Hypothalamus (tissue), 51 donors: Measurements from ENCODE around the gene CPEB3.
"Not testable (repeated sequence)": the region's sequence is repeated elsewhere in the genome, so short reads cannot be mapped to it uniquely, and the experiment has no call there.

Experiments
- DNase-seq, 51 donors: peaks; one replicate each; lab custom pipeline; 2025; lab: John Stamatoyannopoulos, UW

CPEB3 gene

DNA sequence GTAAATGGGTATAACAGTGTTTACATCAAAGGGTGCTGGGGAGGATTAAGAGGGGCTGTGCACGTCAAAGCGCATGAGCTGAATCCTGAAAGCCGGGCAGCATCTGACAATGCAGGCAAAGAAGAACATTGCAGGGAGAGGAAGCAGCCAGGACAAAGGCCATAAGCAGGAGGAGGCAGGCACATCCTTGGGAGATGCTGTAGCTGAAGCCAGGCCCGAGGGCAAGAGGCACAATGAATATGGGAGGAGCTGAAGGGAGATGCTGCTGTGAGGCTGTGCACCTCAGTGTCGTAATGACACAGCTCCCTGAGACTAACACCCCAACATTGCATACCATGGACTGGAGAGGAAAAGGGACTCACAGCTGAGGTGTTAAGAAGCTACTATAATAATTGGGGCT is 238.1 kb downstream of the CPEB3 start:
- DNase-seq = no peak

DNA sequence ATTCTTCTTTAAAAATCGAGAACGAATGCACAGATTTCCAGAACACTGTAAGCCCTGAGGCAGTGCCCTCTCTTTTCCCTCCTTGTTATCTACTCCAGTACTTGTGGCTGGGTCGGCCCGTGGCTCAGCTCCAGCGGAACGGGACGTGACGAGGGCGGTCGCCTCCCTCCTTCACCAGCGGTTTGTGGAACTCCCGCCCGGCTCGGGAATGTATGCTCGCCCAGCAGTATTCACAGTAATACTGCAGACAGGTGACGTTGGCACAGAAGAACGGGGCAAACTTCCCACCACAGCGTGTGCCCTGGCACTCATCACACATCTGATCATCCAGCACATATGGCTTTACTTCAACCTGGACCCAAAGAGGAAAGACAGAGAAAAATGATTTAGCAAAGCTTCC is 238.8 kb downstream of the CPEB3 start:
- DNase-seq = no peak

DNA sequence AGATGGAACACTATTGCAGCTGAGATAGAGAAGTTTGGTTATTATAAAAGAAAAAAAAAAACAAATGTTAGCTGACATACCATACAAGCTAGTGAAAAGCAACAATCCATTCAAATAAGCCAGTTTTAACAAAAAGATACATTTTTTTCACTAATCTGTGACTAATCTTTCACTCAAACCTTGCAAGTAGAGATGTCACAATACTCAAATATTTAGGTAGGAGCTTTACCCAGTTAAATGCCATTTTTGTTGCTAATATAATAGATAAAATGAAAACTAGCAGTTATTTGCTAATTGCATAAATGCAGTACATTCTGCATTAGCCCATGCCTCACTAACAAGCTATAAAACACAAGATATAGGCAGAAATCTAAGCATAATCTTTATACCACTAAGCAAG is 243.7 kb downstream of the CPEB3 start:
- no peak for DNase-seq

DNA sequence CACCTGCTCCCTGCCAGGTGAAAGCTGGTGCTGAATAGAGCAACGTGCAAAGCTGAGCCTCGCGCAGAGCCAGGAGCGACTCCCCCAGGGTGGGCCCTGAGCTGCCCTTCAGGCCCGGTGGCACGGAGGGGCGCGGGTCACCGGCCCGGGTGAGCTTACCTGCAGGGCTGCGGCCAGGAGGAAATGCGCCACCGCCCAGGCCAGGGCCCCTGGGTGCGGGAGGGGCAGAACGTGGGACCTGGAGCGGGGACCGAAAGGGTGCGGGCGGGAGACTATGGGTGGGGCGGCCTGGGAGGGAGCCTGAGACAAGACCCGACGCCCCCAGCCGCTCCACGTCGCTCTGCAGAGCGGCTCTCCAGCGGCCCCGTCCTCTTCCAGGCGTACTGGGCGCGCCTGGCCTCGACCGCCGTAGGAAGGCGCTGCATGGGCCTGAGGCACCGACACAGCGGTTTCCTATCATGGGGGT is 245.2 kb downstream of the CPEB3 start:
- no peak for DNase-seq

DNA sequence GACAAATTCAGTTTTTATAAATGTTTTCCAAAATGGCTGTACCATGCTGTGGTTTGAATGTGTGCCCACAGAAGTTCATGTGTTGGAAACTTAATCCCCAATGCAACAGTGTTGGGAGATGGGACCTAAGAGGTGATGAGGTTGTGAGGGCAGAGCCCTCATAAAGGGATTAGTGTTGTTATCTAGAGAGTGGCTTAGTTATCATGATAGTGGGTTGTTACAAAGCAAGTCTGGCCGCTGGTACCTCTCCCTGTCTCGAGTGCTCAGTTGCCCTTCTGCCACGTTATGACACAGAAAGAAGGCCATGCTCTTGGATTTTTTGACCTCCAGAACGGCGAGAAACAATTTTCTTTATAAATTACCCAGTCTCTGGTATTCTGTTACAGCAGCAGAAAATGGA is 248.3 kb downstream of the CPEB3 start:
- no peak for DNase-seq

DNA sequence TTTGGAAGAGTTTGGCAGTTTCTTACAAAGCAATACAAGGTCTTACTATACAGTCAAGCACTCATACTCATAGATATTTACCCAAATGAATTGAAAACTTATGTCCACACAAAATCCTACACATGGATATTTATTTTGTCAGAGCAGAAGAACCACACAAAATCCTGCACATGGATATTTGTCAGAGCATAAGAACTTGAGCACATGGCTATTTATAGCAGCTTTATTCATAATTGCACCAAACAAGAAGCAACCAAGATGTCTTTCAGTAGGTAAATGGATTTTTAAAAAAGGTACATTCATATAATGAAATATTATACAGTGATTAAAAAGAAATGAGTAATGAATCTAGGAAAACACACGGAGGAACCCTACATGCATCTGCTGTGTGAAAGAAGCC is 251.9 kb downstream of the CPEB3 start:
- DNase-seq = no peak

DNA sequence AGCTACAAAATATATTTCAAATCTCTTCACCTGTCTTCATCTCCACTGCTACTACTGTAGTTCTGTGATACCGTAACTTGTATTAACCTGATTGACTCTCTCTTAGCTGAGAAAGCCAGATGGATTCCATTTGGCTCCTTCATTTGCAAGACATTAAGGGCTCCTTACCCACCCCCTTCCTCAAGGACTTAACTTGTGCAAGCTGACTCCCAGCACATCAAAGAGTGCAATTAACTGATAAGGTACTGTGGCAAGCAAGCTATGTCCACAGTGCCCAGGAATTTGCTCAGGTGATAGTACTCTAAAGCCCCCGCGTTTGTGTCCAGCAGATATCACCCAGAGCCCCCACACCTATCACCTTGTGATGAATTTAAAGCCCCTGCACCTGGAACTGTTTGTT is 257.8 kb downstream of the CPEB3 start:
- not testable (repeated sequence) for DNase-seq

DNA sequence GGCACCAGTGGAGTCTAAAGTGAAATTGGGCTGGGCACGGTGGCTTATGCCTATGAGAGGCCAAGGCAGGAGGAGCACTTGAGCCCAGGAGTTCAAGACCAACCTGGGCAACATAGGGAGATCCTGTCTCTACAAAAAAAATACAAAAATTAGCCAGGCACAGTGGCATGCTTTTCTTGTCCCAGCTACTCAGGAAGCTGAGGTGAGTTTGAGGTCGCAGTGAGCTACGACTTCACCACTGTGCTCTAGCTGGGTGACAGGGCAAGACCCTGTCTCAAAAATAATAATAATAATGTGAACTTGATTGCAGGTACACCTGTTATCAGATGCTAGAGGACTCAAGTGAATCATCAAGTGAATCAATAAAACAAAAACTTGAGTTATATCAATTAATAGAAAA is 259.3 kb downstream of the CPEB3 start:
- DNase-seq = no peak

DNA sequence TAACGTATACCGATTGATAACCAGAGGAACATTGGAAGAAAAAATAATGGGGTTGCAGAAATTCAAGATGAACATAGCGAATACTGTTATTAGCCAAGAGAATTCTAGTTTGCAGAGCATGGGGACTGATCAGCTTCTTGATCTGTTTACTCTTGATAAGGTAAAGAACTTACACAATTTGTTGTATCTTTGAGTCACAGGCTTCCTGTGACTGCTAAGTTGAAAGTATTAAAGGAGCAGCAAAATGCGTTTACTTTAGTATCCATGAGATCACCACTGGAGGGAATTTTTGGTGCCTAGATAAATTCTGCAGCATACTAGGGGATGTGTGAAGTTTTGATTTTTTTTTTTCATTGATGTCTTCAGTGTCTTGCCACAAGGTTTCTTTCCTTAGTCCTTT is 263.7 kb downstream of the CPEB3 start:
- DNase-seq = no peak

DNA sequence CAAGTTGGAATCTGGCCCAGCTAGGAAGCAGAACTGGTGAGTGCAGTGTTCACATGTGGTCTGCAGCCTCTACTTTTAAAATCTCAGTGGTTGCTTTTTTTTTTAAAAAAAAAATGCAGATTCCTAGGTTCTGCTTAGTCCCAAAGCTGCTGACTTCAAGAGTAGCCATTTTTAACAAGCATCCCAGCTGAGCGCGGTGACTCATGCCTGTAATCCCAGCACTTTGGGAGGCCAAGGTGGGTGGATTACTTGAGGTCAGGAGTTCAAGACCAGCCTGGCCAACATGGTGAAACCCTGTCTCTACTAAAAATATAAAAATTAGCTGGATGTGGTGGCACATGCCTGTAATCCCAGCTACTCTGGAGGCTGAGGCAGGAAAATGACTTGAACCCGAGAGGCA is 265.5 kb downstream of the CPEB3 start:
- DNase-seq = not testable (repeated sequence)

DNA sequence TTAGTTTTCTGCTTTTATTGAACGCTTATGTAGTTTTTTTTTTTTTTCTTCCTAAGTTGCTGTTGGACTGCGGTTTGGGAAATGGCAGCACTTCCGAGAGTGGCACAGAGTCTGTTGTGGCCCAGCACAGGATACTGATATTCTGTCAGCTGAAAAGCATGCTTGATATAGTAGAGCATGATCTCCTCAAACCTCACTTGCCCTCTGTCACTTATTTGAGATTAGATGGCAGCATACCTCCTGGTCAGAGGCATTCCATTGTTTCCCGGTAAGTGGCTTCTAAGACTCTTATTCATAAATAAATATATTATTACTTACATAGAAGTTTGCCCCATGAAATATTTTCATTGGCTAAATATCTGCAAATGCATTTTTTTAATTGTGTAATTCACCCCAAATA is 266.2 kb downstream of the CPEB3 start:
- no peak for DNase-seq

DNA sequence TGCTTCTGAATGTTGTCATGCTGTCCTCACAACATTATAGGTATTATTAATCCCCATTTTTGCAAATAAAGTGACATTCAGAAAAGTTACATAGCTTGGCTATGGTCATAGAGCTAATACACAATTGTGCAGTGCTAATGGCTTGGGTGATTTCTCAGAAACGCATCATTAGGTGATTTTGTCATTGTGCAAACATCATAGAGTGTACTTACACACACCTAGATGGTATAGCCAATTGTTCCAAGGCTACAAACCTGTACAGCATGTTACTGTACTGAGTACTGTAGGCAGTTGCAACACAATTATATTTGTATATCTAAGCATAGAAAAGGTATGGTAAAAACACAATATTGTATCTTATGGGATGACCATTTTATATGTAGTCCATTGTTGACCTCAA is 276.3 kb downstream of the CPEB3 start:
- DNase-seq = no peak

DNA sequence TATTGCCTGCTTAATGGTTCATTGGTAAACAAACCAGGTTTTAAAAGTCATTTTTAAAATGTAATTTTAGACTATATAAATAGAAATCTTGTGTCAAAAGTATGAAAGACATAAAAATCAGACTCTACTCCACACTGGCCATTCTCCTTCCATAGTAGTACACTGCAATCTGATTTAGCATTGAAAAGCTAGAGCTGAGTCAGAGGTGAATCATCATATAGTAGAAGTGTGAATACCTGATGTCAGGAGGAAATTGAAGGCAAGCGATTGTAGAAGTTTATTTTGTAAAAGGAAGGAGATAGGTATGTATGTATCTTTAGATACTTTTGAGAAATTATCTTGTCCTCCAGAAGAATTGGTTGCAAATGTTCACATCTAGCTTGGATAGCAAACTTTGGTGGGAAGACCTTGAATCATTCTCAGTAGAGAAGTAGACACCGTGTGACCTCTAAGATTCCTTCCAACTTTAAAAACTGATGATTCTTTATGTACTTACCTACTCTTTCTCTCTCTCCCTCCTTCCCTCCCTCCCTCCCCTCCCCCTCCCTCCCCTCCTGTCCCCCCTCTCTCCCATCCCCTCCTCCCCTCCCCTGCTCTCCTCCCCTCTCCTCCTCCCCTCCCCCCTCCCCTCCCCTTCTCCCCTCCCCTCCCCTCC is 279.2 kb downstream of the CPEB3 start:
- DNase-seq = no peak

DNA sequence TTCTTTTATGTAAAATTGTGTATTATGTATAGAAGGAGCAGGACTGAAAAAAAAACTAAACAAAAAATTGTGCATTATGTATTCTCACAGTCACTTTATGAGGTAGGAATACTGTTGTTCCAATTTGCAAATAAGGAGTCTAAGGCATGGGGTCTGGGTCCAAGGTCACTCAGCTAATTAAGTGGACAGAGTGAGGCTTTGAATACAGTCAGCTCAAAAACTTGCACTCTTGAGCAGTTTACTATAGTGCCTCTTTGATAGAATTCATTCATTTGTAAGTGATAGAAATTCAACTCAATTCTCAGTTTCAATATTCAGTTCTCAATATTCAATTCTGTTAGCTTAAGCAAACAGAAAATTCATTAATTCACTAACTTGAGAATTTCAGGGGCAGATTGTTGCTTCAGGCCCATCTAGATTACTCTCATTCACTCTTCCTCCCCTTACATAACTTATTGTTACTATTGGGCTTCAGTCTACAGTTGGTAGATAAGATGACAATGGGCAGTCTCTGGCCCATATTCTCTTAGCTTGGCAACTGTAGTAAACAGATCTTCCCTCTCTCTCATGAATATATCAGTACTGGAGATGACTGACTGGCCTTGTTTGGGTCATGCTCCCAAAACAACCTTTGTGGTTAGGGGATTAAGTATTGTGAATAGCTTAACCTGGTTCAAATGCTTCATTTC is 280.7 kb downstream of the CPEB3 start:
- no peak for DNase-seq

DNA sequence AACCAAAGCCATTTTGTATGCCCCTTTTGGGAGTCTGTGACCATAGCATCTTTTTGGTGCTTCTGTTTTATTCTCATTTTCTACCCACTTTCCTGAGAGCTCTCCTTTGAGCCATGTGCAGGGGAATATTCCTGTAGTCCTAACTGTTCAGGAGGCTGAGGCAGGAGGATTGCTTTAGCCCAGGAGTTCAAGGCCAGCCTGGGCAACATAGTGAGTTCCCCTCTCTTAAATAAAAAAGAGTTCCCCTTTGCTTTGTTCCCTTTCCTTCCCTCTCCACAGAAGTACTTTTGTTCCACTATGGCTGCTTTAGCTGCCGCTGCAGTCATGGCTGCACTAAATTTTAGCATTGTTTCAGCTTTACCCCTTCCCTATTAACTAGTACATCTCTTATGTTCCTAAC is 281.4 kb downstream of the CPEB3 start:
- DNase-seq = no peak

DNA sequence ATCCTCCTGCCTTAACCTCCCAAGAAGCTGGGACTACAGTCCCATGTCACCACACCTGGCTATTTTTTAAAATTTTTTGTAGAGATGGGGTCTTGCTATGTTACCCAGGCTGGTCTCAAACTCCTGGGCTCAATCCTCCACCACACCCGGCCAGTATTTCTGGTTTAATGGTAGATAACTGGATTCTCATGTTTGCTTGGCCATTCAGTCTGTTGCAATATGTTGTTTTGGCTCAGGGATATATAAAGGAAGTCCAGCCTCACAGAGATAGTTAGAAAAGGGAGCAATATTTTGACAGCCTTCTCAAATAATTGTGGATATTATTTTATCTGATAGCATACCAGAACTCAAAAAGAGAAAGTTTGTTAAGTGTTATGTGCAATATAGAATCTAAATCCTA is 284.9 kb downstream of the CPEB3 start:
- DNase-seq = no peak

DNA sequence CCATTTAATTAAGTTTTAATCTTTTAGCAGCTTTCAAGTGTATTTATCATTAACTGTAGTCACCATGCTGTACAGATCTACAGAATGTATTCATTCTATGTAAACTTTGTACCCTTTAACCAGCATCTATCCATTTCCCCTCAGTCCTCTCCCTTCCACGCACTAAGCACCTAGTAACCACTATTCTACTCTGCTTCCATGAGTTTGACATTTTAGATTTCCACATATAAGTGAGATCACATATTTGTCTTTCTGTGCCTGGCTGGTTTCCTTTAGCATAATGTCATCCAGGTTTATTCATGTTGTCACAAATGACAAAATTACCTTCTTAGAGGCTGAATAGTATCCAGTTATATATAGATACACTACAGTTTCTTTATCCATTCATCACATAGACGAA is 287.6 kb downstream of the CPEB3 start:
- no peak for DNase-seq

DNA sequence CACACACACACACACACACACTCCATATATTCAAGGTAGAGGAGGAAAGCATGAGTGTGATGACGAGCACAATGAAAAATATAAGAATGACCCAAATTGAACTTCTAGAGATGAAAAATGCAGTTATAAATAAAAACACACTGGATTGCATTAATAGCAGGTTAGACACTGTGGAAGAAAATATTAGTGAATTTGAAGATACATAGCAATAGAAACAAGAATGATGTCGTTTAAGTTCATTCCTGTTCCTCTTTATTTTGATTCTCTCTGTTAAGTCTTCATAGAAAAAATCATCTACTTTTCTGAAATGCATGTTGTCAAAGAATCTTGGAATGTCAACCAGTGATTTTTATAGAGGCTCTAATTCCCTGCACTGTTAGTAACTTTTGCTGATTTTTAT is 288.9 kb downstream of the CPEB3 start:
- DNase-seq = no peak

DNA sequence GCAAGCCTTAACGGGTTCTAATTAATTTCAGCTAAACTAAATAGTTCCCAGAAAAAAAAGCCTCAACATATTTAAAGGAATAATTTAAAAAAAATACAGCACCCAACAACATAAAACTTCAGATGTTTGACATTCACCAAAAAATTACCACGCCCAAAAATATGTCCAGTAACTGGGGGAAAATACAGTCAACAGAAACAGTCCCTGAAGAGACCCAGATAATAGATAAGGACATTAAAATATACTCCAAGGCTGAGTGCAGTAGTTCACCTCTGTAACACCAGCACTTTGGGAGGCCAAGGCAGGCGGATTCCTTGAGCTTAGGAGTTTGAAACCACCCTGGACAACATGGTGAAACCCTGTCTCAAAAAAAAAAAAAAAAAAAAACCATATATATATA is 289.3 kb downstream of the CPEB3 start:
- DNase-seq = no peak
